Hepatocyte (in vitro differentiated cells): ENCODE results near the gene FFAR2.

Experiments
- CTCF ChIP-seq: fragments of 200-600 bp; sonication (generic); IDR thresholded peaks from 2 replicates; pipeline ENCODE4 v1.5.1; 2016; ENCODE audit warnings: antibody characterized with exemption, mild to moderate bottlenecking; ENCODE audit not compliant: poor library complexity
- EZH2 ChIP-seq: fragments of 200-600 bp; sonication (generic); IDR thresholded peaks from 2 replicates; pipeline ENCODE4 v1.6.1; 2016; ENCODE audit warnings: antibody characterized with exemption, mild to moderate bottlenecking, borderline replicate concordance
- EZH2phosphoT487 ChIP-seq: fragments of 200-600 bp; sonication (generic); IDR thresholded peaks from one replicate; pipeline ENCODE4 v1.6.1; 2018; ENCODE audit warnings: antibody characterized with exemption, mild to moderate bottlenecking, low read depth, moderate library complexity; ENCODE audit not compliant: unreplicated experiment, severe bottlenecking

- TF ChIP-seq CTCF (no peak), EZH2phosphoT487 (no peak), EZH2 (no peak)
These were observed 52.6 kb downstream of the FFAR2 start for GRCh38 chr19:35500611-35501010.
